Upper lobe of left lung (tissue), 6 donors: ENCODE data around the gene UGT1A1. TPM values are rescaled to one million over a fixed set of nuclear protein-coding genes. Genes with fewer than 3 reads are reported as not detected.

ENCODE experiments used
- ATAC-seq, 2 donors: fragments of 200-7000 bp; cut with Tn5 transposase; one replicate each; pipeline ENCODE4 v1.9.1; 2022; ENCODE audit warnings: mild to moderate bottlenecking in 2 of 2, moderate library complexity in 2 of 2; ENCODE audit not compliant: low FRiP score in 2 of 2
- DNase-seq, 2 donors: peaks; one replicate each; pipeline ENCODE4 v3.0.0-alpha.2; 2019 to 2020
- H3K27ac ChIP-seq, 4 donors: fragments of 200-600 bp; sonication (generic); one replicate each; pipeline ENCODE4 v1.5.1; 2016 to 2019
- H3K27me3 ChIP-seq, 4 donors: fragments of 200-600 bp; sonication (generic); one replicate each; pipeline ENCODE4 v1.5.1; 2017 to 2019
- H3K36me3 ChIP-seq, 4 donors: fragments of 200-600 bp; sonication (generic); one replicate each; pipeline ENCODE4 v1.5.1; 2016 to 2019
- H3K4me1 ChIP-seq, 4 donors: fragments of 200-600 bp; sonication (generic); one replicate each; pipeline ENCODE4 v1.5.1; 2018 to 2019
- H3K4me3 ChIP-seq, 4 donors: fragments of 200-600 bp; sonication (generic); one replicate each; pipeline ENCODE4 v1.5.1; 2017 to 2019; ENCODE audit warnings: mild to moderate bottlenecking in 2 of 4, moderate library complexity in 1 of 4
- H3K9me3 ChIP-seq, 4 donors: fragments of 200-600 bp; sonication (generic); one replicate each; pipeline ENCODE4 v1.5.1; 2018 to 2019
- CTCF ChIP-seq, 6 experiments: fragments of 450-650 bp in 4 of 6; fragments of 200-600 bp in 2 of 6; sonication (generic) in 2 of 6; IDR thresholded peaks; one replicate each; pipeline ENCODE4 v1.5.1; 2016 to 2019; ENCODE audit warnings: antibody characterized with exemption in 6 of 6
- EP300 ChIP-seq, 4 donors: sonication (generic); formaldehyde crosslinking; IDR thresholded peaks; one replicate each; pipeline ENCODE4 v1.5.1; 2017; ENCODE audit warnings: antibody characterized with exemption in 4 of 4, control low read depth in 2 of 4
- POLR2A ChIP-seq, 4 donors: fragments of 450-650 bp; IDR thresholded peaks; one replicate each; pipeline ENCODE4 v1.5.1; 2016 to 2017; ENCODE audit warnings: antibody characterized with exemption in 4 of 4, mild to moderate bottlenecking in 2 of 4
- POLR2AphosphoS5 ChIP-seq, 2 donors: sonication (generic); formaldehyde crosslinking; IDR thresholded peaks; one replicate each; pipeline ENCODE4 v1.5.1; 2017; ENCODE audit warnings: antibody characterized with exemption in 2 of 2
- WGBS, 2 donors: methylation state at CpG; one replicate each; pipeline ENCODE4 v1.1.5; 2017 to 2018; 5-methylcytosine and 5-hydroxymethylcytosine counted together
- total RNA-seq, 6 donors: library from RNA; depleted of rRNA in 4 of 6; stranded (reverse); fragments of >200 nt in 4 of 6; gene quantifications; one replicate each; pipeline versions ENCODE4 v1.1.0 to v1.2.1, GENCODE V29; 2016 to 2021
- donor health status: DM: no; HTN: no; CAD: no; lungs with moderate emphysema.
- donor health status: DM: no; HTN: yes; CAD: no; lungs with severe emphysema.

Gene UGT1A1
- total RNA-seq, 6 donors from 2014 or later = 0.15 to 1.4 (median 1.0) TPM; not detected in 3

DNA sequence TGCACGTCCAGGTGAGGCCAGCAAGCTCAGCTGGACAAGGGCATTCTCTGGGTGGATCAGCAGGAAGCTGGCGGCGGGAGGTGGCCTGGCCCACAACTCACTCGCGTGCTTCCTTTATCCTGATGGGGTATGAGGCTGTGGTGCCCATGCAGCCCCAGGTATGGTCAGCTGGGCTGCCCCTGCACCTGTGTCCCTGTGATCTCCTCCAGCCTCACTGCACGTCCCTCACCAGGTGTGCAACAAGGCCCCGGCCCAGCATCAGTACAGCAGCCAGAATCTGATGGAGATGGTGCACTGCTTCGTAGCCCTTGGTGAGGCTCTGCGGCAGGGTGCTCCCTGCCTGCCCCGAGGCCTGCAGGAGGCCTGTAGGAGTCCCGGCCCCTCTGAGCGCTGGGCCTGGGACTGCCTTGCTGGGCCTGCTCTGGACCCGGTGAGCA lies 35.7 kb downstream of the UGT1A1 start:
- Histone ChIP-seq H3K27ac (no peak overlapping the region), H3K4me3 (no peak overlapping the region), H3K9me3 (no peaks in the 10 kb centered on the region), H3K4me1 (no peaks in the 10 kb centered on the region), H3K36me3 (no peaks in the 10 kb centered on the region), H3K27me3 (no peaks in the 10 kb centered on the region)
- no peak for DNase-seq
- 86 to 95% methylated on average over 10 to 11 of the region's 13 CpGs for WGBS, 2 donors
- no peak for TF ChIP-seq CTCF (IDR thresholded peaks at IDR 0.05)
- no peak for TF ChIP-seq POLR2A (IDR thresholded peaks at IDR 0.05)
- no peak for TF ChIP-seq EP300 (IDR thresholded peaks at IDR 0.05)
- TF ChIP-seq POLR2AphosphoS5 (IDR thresholded peaks at IDR 0.05) = no peak
- no peak for ATAC-seq

- Histone ChIP-seq H3K9me3 (no peaks in the 10 kb centered on the region), H3K4me1 (no peaks in the 10 kb centered on the region), H3K36me3 (no peaks in the 10 kb centered on the region), H3K4me3 (no peak overlapping the region), H3K27me3 (no peaks in the 10 kb centered on the region), H3K27ac (no peak overlapping the region)
- no peak for TF ChIP-seq POLR2A (IDR thresholded peaks at IDR 0.05)
- TF ChIP-seq EP300 (IDR thresholded peaks at IDR 0.05) = no peak
- no peak for TF ChIP-seq CTCF (IDR thresholded peaks at IDR 0.05)
- no peak for TF ChIP-seq POLR2AphosphoS5 (IDR thresholded peaks at IDR 0.05)
- DNase-seq (no peak), ATAC-seq (no peak)
- WGBS, 2 donors = 88 to 94% methylated on average over 8 to 9 of the region's 9 CpGs
These were observed 36.2 kb downstream of the UGT1A1 start for GRCh38 chr2:233796254-233796653.

DNA sequence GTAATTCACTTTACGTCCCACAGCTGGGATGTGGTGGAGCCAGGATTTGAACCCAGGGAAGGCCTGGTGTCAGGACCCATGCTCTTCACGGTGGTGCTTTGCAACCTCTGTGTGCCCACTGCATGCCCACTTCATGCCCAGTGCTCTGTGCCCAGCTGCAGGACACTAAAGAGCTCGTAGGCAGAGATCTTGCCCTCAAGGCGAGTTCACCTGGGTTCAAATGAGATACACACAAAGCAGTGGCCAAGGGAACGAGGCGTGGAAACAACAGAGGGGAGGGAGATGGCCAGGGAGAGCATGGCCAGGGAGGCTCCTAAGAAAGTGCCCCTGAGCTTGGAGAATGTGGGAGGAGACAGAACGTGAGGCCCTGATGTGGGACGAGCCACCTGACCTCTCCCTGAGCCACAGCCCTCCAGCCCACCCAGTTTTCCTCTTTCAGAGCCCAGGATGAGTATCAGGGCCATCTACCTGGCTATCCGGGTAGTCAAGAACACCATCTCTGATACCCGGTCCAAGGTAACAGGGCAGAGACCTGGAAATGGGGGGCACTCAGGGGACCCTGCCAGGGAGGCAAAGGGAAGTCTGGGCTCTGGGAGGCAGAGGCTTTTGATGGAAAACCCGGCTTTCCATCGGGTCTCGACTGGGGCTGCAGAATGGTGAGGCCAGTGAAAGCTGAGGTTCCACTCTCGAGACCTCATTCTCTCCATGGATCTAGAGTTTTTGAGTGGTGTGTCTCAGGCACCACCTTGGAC lies 38.4 kb downstream of the UGT1A1 start:
- TF ChIP-seq CTCF (IDR thresholded peaks at IDR 0.05) = no peak
- TF ChIP-seq POLR2A (IDR thresholded peaks at IDR 0.05) = no peak
- no peak for TF ChIP-seq POLR2AphosphoS5 (IDR thresholded peaks at IDR 0.05)
- no peak for TF ChIP-seq EP300 (IDR thresholded peaks at IDR 0.05)
- Histone ChIP-seq H3K36me3 (no peaks in the 10 kb centered on the region), H3K4me1 (no peaks in the 10 kb centered on the region), H3K4me3 (no peak overlapping the region), H3K27ac (no peak overlapping the region), H3K9me3 (no peaks in the 10 kb centered on the region), H3K27me3 (no peaks in the 10 kb centered on the region)
- 80 to 84% methylated on average over 12 to 14 of the region's 14 CpGs for WGBS, 2 donors
- ATAC-seq = no peak
- DNase-seq = no peak

DNA sequence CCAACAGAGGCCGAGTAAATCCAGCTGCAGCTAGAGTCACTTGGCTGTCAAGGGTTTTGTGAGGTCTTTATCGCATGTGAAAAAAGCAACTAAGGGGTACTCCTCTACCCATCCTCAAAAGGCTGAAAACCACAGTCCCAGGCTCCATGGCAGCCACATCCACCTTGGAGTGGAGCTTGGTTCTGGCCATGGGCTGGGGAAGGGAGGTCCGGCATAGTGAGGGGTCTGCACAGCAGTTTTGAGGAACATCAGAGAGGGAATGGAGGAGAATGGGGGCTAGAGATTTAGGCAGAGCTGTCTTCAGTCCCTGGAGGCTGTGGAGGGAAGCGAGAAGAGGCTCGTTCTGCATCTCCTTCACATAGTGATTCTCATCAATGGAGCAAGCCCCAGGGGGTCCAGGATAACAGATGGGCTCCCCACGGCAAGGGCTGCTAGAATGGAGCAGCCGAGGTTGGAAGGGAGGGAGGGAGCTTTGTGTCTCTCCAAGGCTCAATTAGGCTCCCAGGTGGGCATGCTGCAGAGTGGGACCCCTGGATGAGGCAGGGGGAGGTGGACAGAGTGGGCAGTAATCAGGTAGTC lies 39.1 kb downstream of the UGT1A1 start:
- 60 to 65% methylated on average over 6 to 7 of the region's 7 CpGs for WGBS, 2 donors
- H3K27me3 ChIP-seq = no peaks in the 10 kb centered on the region
- TF ChIP-seq EP300 (IDR thresholded peaks at IDR 0.05) (no peak), POLR2AphosphoS5 (IDR thresholded peaks at IDR 0.05) (no peak), CTCF (IDR thresholded peaks at IDR 0.05) (no peak), POLR2A (IDR thresholded peaks at IDR 0.05) (no peak)
- H3K9me3 ChIP-seq = no peaks in the 10 kb centered on the region
- no peak overlapping the region for H3K4me3 ChIP-seq
- H3K4me1 ChIP-seq = no peaks in the 10 kb centered on the region
- ATAC-seq (no peak), DNase-seq (peak in 1 of 2 donors; percentile 8)
- H3K36me3 ChIP-seq = no peaks in the 10 kb centered on the region
- H3K27ac ChIP-seq = no peak overlapping the region
